ENCODE measurements around the gene DUSP1.

- TF ChIP-seq U2AF1 (optimal IDR thresholded peaks at IDR 0.05; ENCODE audit: low read depth, low read length) (no peak), ZNF232 (CRISPR knock-in tag; IDR thresholded peaks at IDR 0.05) (no peak), HCFC1 (IDR thresholded peaks at IDR 0.05; ENCODE audit: low read depth, low read length) (no peak), ZNF407 (IDR thresholded peaks at IDR 0.05; ENCODE audit: low read depth) (no peak), POLR2A (conservative IDR thresholded peaks at IDR 0.05) (no peak), MBD2 (IDR thresholded peaks at IDR 0.05; ENCODE audit: borderline replicate concordance, low read depth) (no peak), CTCF (IDR thresholded peaks at IDR 0.05 in 2 of 3, conservative IDR thresholded peaks at IDR 0.05 in 1 of 3; ENCODE audit: insufficient read depth in 2 of 3, low read depth in 1 of 3, low read length in 3 of 3) (no peak), ZC3H11A (IDR thresholded peaks at IDR 0.05; ENCODE audit: low read depth, low read length) (no peak), CREM (IDR thresholded peaks at IDR 0.05; ENCODE audit: low read depth) (no peak)
These were observed 1.2 kb downstream of the DUSP1 start for GRCh38 chr5:172769616-172770373.
